Measurements from ENCODE around the gene TXK. TPM values are rescaled to one million over a fixed set of nuclear protein-coding genes. Genes with fewer than 3 reads are reported as not detected.

Gene TXK
- total RNA-seq, 1 experiment from 2014 or later = 0.70 TPM

DNA sequence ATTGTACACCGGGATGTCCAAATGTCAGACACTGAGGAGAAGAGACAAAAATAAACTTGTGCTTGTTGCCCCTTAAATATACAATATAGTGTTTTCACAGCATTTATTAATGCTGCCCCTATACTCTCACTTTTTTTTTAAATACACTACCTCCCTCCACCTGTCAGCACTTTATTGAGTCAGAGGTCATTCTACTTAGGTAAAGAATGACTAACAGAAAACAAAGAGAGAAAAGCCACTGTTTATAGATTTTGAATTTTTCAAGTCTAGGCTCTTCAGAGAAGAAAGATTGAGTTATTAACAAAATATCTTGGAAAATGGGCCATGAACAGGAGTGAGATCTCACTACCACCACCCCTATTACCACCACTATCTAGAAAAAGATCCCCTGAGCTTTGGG, 59.4 kb downstream of the TXK start (continued):
- TF ChIP-seq ARID4B (CRISPR knock-in tag; IDR thresholded peaks at IDR 0.05; ENCODE audit: borderline replicate concordance) (no peak), GABPB1 (CRISPR knock-in tag; IDR thresholded peaks at IDR 0.05) (no peak), ATF3 (CRISPR knock-in tag; conservative IDR thresholded peaks at IDR 0.05) (no peak), ZBTB43 (CRISPR knock-in tag; IDR thresholded peaks at IDR 0.05) (no peak), ZNF263 (CRISPR knock-in tag; IDR thresholded peaks at IDR 0.05; ENCODE audit: low read depth) (no peak), SMAD3 (CRISPR knock-in tag; IDR thresholded peaks at IDR 0.05; ENCODE audit: borderline replicate concordance) (no peak), FOXP1 (CRISPR knock-in tag; IDR thresholded peaks at IDR 0.05; ENCODE audit: borderline replicate concordance) (no peak), NR2C2 (CRISPR knock-in tag; IDR thresholded peaks at IDR 0.05) (no peak), AFF4 (CRISPR knock-in tag; IDR thresholded peaks at IDR 0.05; ENCODE audit: borderline replicate concordance) (no peak), HMGA2 (CRISPR knock-in tag; IDR thresholded peaks at IDR 0.05) (no peak), FOXJ3 (CRISPR knock-in tag; IDR thresholded peaks at IDR 0.05; ENCODE audit: borderline replicate concordance) (no peak), RELA (CRISPR knock-in tag; IDR thresholded peaks at IDR 0.05; ENCODE audit: borderline replicate concordance) (no peak), NFATC4 (CRISPR knock-in tag; IDR thresholded peaks at IDR 0.05) (no peak), MXD4 (CRISPR knock-in tag; IDR thresholded peaks at IDR 0.05; ENCODE audit: borderline replicate concordance) (no peak)
- TF ChIP-seq, protein P1, sequence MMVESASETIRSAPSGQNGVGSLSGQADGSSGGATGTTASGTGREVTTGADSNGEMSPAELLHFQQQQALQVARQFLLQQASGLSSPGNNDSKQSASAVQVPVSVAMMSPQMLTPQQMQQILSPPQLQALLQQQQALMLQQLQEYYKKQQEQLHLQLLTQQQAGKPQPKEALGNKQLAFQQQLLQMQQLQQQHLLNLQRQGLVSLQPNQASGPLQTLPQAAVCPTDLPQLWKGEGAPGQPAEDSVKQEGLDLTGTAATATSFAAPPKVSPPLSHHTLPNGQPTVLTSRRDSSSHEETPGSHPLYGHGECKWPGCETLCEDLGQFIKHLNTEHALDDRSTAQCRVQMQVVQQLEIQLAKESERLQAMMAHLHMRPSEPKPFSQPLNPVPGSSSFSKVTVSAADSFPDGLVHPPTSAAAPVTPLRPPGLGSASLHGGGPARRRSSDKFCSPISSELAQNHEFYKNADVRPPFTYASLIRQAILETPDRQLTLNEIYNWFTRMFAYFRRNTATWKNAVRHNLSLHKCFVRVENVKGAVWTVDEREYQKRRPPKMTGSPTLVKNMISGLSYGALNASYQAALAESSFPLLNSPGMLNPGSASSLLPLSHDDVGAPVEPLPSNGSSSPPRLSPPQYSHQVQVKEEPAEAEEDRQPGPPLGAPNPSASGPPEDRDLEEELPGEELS (CRISPR knock-in tag; IDR thresholded peaks at IDR 0.05) = no peak
